Esophagus muscularis mucosa (tissue), 4 donors: ENCODE results near the gene HPS1. TPM values are rescaled to one million over a fixed set of nuclear protein-coding genes. Genes with fewer than 3 reads are reported as not detected.

Source experiments
- DNase-seq: peaks from one replicate; pipeline ENCODE4 v3.0.0-alpha.2; 2017; ENCODE audit errors: extremely low spot score
- H3K27ac ChIP-seq, 4 donors: fragments of 200-600 bp; sonication (generic); replicated peaks in 1 of 4; 1 replicate in 3 of 4; 2 replicates in 1 of 4; pipeline ENCODE4 v1.5.1; 2016 to 2019; ENCODE audit warnings: mild to moderate bottlenecking in 1 of 4
- H3K27me3 ChIP-seq, 4 donors: fragments of 200-600 bp; sonication (generic); one replicate each; pipeline versions ENCODE4 v1.5.1 to v1.6.0; 2016 to 2019
- H3K36me3 ChIP-seq, 4 donors: fragments of 200-600 bp; sonication (generic); one replicate each; pipeline ENCODE4 v1.5.1; 2016 to 2019
- H3K4me1 ChIP-seq, 4 donors: fragments of 200-600 bp; sonication (generic); one replicate each; pipeline ENCODE4 v1.5.1; 2016 to 2019
- H3K4me3 ChIP-seq, 4 donors: fragments of 200-600 bp; sonication (generic); 1 replicate in 2 of 4; 2 replicates in 2 of 4; pipeline ENCODE4 v1.5.1; 2016 to 2019; ENCODE audit warnings: mild to moderate bottlenecking in 4 of 4, moderate library complexity in 1 of 4
- H3K9me3 ChIP-seq, 4 donors: fragments of 200-600 bp; sonication (generic); 1 replicate in 3 of 4; 2 replicates in 1 of 4; pipeline ENCODE4 v1.5.1; 2016 to 2019
- EP300 ChIP-seq: sonication (generic); formaldehyde crosslinking; IDR thresholded peaks from one replicate; pipeline ENCODE4 v1.6.1; 2017; ENCODE audit warnings: antibody characterized with exemption
- POLR2A ChIP-seq: fragments of 450-650 bp; IDR thresholded peaks from one replicate; pipeline ENCODE4 v1.6.1; 2017; ENCODE audit warnings: antibody characterized with exemption, moderate library complexity, mild to moderate bottlenecking, low read depth
- POLR2AphosphoS5 ChIP-seq, 2 donors: sonication (generic); formaldehyde crosslinking; IDR thresholded peaks; one replicate each; pipeline ENCODE4 v1.6.1; 2017; ENCODE audit warnings: antibody characterized with exemption in 2 of 2
- WGBS: methylation state at CpG from one replicate; pipeline ENCODE4 v1.1.5; 2018; 5-methylcytosine and 5-hydroxymethylcytosine counted together
- intact Hi-C: fragments of 100-400 bp; cut with DNase I; formaldehyde crosslinking; loops from one replicate; pipeline ENCODE4 v1.15.1; 2023
- total RNA-seq, 4 donors: library from RNA; depleted of rRNA; stranded (reverse); fragments of >200 nt; gene quantifications; one replicate each; pipeline versions ENCODE4 v1.1.0 to v1.2.1, GENCODE V29; 2016
- TF ChIP-seq, protein P1 (sequence below), 3 experiments: fragments of 200-600 bp in 2 of 3; fragments of 450-650 bp in 1 of 3; sonication (generic) in 2 of 3; IDR thresholded peaks; one replicate each; pipeline ENCODE4 v1.5.1; 2017 to 2019; ENCODE audit warnings: antibody characterized with exemption in 3 of 3, mild to moderate bottlenecking in 2 of 3, moderate library complexity in 1 of 3

The HPS1 gene
- total RNA-seq, 4 donors from 2014 or later, result 49.7 to 76.1 (median 63.7) TPM

DNA sequence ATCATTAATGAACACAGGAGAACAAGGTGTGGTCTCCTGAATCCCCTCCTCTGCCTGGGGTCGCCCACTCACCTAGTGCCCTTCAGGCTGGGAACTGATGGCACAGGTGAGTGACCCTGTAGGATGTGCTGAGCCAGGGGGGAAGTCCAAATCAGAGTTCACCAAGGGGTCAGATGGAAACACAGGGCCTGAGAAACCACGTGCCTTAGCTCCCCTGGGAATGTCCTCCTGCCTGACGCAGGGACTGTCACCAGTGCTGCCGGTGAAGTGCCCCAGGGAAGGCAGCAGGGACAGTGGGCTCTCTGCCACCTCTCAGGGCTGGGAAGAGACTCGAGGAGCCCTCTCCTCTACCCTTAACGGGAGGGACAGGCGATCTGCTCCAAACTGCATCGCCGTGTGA, 25.9 kb downstream of the HPS1 start:
- TF ChIP-seq EP300, result no peak
- TF ChIP-seq POLR2A, result no peak
- TF ChIP-seq, protein P1, sequence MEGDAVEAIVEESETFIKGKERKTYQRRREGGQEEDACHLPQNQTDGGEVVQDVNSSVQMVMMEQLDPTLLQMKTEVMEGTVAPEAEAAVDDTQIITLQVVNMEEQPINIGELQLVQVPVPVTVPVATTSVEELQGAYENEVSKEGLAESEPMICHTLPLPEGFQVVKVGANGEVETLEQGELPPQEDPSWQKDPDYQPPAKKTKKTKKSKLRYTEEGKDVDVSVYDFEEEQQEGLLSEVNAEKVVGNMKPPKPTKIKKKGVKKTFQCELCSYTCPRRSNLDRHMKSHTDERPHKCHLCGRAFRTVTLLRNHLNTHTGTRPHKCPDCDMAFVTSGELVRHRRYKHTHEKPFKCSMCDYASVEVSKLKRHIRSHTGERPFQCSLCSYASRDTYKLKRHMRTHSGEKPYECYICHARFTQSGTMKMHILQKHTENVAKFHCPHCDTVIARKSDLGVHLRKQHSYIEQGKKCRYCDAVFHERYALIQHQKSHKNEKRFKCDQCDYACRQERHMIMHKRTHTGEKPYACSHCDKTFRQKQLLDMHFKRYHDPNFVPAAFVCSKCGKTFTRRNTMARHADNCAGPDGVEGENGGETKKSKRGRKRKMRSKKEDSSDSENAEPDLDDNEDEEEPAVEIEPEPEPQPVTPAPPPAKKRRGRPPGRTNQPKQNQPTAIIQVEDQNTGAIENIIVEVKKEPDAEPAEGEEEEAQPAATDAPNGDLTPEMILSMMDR (IDR thresholded peaks at IDR 0.05), result no peak
- TF ChIP-seq POLR2AphosphoS5 (IDR thresholded peaks at IDR 0.05), result no peak
- no peak overlapping the region for H3K27ac ChIP-seq

DNA sequence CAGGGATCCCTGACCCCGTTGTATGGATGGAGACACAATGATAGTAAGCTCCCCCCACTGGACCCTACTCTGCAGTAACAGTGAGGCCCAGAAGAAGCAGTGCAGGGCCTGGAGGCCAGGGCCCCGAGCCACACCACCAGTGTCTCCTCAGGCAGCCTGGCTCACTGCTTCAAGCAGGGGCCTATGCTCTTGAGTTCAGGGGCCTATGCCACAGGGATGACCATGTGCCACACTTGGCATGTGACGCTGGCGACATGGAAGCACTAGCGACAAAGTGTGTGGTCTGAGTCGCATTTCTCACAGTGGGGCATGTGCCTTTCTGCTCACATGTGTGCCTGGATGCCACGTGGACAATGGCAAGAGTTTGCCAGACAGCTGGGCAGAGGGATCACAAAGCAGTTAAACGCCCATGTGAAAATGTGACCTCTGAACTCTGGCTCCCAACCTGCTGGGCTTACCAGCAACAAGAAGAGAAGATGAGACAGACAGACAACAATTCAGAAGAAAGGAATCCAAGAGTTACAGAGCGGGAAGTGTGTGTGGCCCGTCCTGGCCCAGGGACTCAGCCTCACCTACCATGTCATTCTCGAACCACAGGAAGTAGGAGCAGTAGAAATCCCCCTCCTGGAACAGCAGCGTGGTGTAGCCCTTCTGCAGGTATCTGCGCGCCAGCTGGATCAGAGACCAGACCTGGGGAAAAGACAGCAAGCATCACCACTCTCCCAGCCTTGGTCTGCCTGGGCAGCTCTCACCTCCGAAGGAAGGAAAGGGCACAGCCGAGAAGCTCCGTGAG, 27.1 kb downstream of the HPS1 start:
- Histone ChIP-seq H3K4me1 (peaks cover 11 to 14% (median 12%) of the 10 kb centered on the region in 4 donors), H3K9me3 (no peaks in the 10 kb centered on the region), H3K36me3 (peaks cover 50 to 85% (median 72%) of the 10 kb centered on the region in 4 donors), H3K27me3 (no peaks in the 10 kb centered on the region), H3K4me3 (no peak overlapping the region), H3K27ac (no peak overlapping the region)
- WGBS, result 93% methylated on average over 16 of the region's 17 CpGs
- TF ChIP-seq POLR2AphosphoS5 (IDR thresholded peaks at IDR 0.05) (no peak), EP300 (no peak), POLR2A (no peak)
- TF ChIP-seq, protein P1 (IDR thresholded peaks at IDR 0.05), result no peak
- DNase-seq, result no peak
- intact Hi-C loops, result no loop called here

More for the DNA sequence above, 25.9 kb downstream of the HPS1 start:
- no peak for DNase-seq
- Histone ChIP-seq H3K36me3 (peaks cover 56 to 96% (median 81%) of the 10 kb centered on the region in 4 donors), H3K27me3 (no peaks in the 10 kb centered on the region), H3K4me1 (peaks cover under 1 to 3% (median 2%) of the 10 kb centered on the region in 4 donors), H3K4me3 (no peak overlapping the region), H3K9me3 (no peaks in the 10 kb centered on the region)
- WGBS, result 84% methylated on average over 7 of the region's 9 CpGs
- intact Hi-C loops, result no loop called here

DNA sequence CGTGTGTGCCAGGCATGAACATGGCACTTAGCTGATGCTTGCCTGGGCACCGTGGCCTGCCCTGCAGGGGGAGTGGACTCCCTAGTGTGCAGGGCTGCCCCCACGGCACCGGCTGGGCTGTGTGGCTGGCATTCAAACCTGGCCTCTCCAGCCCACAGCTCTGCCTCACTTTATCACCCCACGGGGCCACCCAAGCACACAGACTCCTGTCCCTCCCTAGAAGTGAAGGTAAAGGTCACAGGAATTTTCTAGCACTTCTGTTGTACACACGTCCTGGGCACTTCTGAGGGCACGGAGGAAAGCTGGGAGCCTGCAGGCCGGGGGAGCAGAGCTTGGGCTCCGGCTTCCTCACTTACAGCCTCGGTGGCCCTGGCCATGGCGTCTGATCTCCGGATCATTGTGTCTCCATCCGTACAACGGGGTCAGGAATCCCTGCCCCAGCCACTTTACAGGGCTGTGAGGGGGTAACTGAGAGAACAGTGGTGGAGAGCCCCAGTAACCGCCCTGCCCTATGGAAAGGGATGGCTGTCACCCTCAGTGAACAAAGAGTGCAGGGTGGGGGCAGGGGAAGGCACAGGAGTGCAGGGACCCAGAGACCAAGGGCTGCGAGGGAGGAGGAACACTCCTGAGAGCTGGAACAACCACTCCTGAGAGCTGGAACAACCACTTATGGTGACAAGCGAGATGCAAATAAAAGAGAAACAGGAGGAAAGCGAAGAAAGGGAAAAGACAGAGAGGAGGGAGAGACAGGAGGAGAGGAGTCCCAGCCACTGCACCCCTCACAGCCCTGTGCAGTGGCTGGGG, 27.9 kb downstream of the HPS1 start:
- intact Hi-C loops, result no loop called here
- WGBS, result 84% methylated on average over 11 of the region's 18 CpGs
- Histone ChIP-seq H3K4me1 (peaks cover 19 to 22% (median 20%) of the 10 kb centered on the region in 4 donors), H3K27me3 (no peaks in the 10 kb centered on the region), H3K36me3 (peaks cover 47 to 77% (median 64%) of the 10 kb centered on the region in 4 donors), H3K9me3 (no peaks in the 10 kb centered on the region), H3K27ac (no peak overlapping the region), H3K4me3 (no peak overlapping the region)
- no peak for DNase-seq
- no peak for TF ChIP-seq POLR2A
- TF ChIP-seq EP300, result no peak
- TF ChIP-seq, protein P1 (IDR thresholded peaks at IDR 0.05), result no peak
- TF ChIP-seq POLR2AphosphoS5 (IDR thresholded peaks at IDR 0.05), result no peak

DNA sequence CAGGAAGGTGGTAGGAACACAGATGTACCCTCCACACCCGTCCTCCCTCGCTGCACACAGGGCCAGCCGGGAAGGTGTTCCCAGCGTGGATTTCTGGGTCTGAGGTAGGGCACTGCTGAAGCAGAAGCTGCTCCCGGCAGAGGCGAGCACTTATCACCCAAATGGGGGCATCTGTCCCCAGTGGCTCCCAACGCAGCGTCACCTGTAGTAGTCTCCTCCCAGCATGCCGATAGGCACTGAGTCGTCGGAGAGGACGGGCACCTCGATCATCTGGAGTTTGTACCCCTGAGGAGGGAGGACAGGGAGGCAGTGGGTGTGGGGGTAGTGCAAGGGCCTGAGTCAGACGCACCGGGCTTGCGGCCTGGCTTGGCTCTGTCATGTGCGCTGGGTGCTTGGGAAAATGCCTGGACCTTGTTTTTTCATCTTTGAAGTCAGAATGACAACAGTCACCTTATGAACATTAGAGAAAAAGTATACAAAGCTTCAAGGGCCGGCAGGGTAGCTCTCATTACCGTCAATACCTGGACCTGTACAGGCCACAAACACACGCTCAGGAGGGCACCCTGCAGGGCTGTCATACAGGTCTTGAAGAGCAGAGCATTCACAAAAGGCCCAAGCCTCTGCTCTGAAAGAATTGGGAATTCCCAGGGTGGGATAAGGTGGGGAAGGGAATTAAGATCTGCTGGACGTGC, 28.6 kb downstream of the HPS1 start:
- Histone ChIP-seq H3K27me3 (no peaks in the 10 kb centered on the region), H3K9me3 (no peaks in the 10 kb centered on the region), H3K4me3 (no peak overlapping the region), H3K27ac (no peak overlapping the region), H3K36me3 (peaks cover 40 to 69% (median 56%) of the 10 kb centered on the region in 4 donors), H3K4me1 (peaks cover 21 to 29% (median 22%) of the 10 kb centered on the region in 4 donors)
- WGBS, result 83% methylated on average over 18 of the region's 21 CpGs
- no peak for DNase-seq
- intact Hi-C loops, result no loop called here
- no peak for TF ChIP-seq EP300
- no peak for TF ChIP-seq POLR2A
- TF ChIP-seq, protein P1 (IDR thresholded peaks at IDR 0.05), result no peak
- TF ChIP-seq POLR2AphosphoS5 (IDR thresholded peaks at IDR 0.05), result no peak
